ENCODE measurements around the gene SHISA7. TPM values are rescaled to one million over a fixed set of nuclear protein-coding genes. Genes with fewer than 3 reads are reported as not detected.
"Not testable (repeated sequence)": the region's sequence is repeated elsewhere in the genome, so short reads cannot be mapped to it uniquely, and the experiment has no call there.

SHISA7 gene
- total RNA-seq, 3 donors from 2014 or later (not counting 1 experiment from before 2014, with no cell fraction given) = not detected

DNA sequence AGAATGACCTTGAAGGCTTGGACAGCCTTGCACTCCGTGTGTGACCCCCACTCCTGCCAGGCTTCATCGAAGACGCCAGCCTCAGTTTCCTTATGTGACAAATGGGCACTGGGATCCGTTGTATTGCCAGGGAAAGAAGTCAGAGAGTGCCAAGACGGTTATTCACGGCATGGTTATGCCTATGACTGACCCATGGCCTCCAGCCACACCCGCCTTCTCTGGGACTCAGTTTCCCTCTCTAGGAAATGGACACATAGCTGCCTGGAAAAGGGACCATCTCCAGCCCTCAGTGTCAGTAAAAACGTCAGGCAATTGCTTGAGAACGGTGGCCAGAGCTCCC lies 34.6 kb downstream of the SHISA7 start:
- peak overlapping the region; percentile 47 for H3K4me3 ChIP-seq (ENCODE audit: low read length)
- WGBS (ENCODE audit: insufficient coverage) = 72% methylated on average over 9 of the region's 9 CpGs
- TF ChIP-seq, protein P1, sequence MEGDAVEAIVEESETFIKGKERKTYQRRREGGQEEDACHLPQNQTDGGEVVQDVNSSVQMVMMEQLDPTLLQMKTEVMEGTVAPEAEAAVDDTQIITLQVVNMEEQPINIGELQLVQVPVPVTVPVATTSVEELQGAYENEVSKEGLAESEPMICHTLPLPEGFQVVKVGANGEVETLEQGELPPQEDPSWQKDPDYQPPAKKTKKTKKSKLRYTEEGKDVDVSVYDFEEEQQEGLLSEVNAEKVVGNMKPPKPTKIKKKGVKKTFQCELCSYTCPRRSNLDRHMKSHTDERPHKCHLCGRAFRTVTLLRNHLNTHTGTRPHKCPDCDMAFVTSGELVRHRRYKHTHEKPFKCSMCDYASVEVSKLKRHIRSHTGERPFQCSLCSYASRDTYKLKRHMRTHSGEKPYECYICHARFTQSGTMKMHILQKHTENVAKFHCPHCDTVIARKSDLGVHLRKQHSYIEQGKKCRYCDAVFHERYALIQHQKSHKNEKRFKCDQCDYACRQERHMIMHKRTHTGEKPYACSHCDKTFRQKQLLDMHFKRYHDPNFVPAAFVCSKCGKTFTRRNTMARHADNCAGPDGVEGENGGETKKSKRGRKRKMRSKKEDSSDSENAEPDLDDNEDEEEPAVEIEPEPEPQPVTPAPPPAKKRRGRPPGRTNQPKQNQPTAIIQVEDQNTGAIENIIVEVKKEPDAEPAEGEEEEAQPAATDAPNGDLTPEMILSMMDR (IDR thresholded peaks at IDR 0.05) = no peak
- ATAC-seq (no peak), DNase-seq (no peak)
- peaks cover 4% of the 10 kb centered on the region for H3K9me3 ChIP-seq (ENCODE audit: control insufficient read depth, insufficient read depth, low read length)
- no peaks in the 10 kb centered on the region for H3K36me3 Mint-ChIP-seq
- H3K4me1 Mint-ChIP-seq = peaks cover 25 to 28% of the 10 kb centered on the region in 2 donors
- peak overlapping the region; percentile 99 for H3K27ac ChIP-seq (ENCODE audit: low read length)
- no peaks in the 10 kb centered on the region for H3K27me3 Mint-ChIP-seq (ENCODE audit: low read depth in 2 of 2)
- H3K27ac Mint-ChIP-seq = peak overlapping the region; percentile 99 to 100
- no peaks in the 10 kb centered on the region for H3K27me3 ChIP-seq (ENCODE audit: control insufficient read depth, insufficient read depth, low read length)
- peaks cover 9% of the 10 kb centered on the region for H3K36me3 ChIP-seq (ENCODE audit: control insufficient read depth, insufficient read depth, low read length)
- peak overlapping the region; percentile 98 for H3K4me3 Mint-ChIP-seq
- H3K4me1 ChIP-seq (ENCODE audit: control insufficient read depth, insufficient read depth, low read length) = peaks cover 24% of the 10 kb centered on the region
- intact Hi-C loops (cut with micrococcal nuclease) = loop anchor here (2.0 kb wide), 2 partner anchors 24 to 70 kb away; partner anchors contain the start of genes KMT5C, RPL28 and TMEM238
- H3K9me3 Mint-ChIP-seq = no peaks in the 10 kb centered on the region

DNA sequence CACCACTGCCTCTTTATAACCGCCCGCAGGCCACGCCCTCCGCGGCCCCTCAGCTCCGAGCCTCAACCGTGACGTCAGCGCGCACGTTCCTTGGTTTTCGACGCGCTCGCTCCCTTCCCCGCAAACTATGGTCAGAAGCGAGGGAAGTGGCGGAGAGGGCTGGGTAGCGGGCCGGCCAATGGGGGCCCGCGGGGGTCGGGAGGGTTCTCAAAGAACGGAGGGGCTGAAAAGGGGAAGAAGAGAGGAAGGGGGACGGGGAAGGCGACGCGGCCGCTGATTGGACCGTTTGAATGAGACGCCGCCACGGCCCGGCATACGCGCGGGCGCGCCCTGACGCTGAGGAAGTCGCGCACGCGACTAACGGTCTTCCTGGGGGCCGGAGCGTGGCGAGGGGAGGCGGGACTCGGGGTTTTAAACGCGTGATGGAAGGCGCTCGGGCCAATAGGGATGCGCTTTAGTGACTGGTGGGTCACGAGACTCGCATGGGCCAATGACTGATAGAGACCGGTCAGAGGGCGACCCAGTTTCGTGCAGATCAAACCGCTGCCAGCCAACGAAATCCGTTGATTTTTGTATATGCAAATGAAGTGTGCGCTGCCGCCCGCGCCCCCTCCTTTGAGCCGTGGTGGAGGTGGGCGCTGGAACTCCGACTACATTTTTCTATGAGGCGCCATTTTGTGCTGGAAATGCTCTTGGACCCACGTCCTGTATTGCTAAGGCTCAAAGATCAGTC lies 35.1 kb downstream of the SHISA7 start:
- H3K27me3 ChIP-seq (ENCODE audit: control insufficient read depth, insufficient read depth, low read length) = no peaks in the 10 kb centered on the region
- no peaks in the 10 kb centered on the region for H3K27me3 Mint-ChIP-seq (ENCODE audit: low read depth in 2 of 2)
- H3K4me3 ChIP-seq (ENCODE audit: low read length) = peak overlapping the region; percentile 57
- H3K9me3 Mint-ChIP-seq = no peaks in the 10 kb centered on the region
- under 1% methylated on average over 72 of the region's 72 CpGs for WGBS (ENCODE audit: insufficient coverage)
- peak overlapping the region; percentile 99 to 100 for H3K27ac Mint-ChIP-seq
- peaks cover 4% of the 10 kb centered on the region for H3K9me3 ChIP-seq (ENCODE audit: control insufficient read depth, insufficient read depth, low read length)
- H3K36me3 ChIP-seq (ENCODE audit: control insufficient read depth, insufficient read depth, low read length) = peaks cover 14% of the 10 kb centered on the region
- ATAC-seq (peak; percentile 85 to 93 (median 88)), DNase-seq (peak; percentile 96 to 99)
- intact Hi-C loops (cut with micrococcal nuclease) = loop anchor here (2.0 kb wide), 2 partner anchors 23 to 69 kb away; partner anchors contain the start of genes KMT5C, RPL28 and TMEM238
- H3K4me3 Mint-ChIP-seq = peak overlapping the region; percentile 98
- no peaks in the 10 kb centered on the region for H3K36me3 Mint-ChIP-seq
- peak overlapping the region; percentile 99 for H3K27ac ChIP-seq (ENCODE audit: low read length)
- peaks cover 29 to 33% of the 10 kb centered on the region in 2 donors for H3K4me1 Mint-ChIP-seq
- TF ChIP-seq, protein P1 (IDR thresholded peaks at IDR 0.05) = no peak
- peaks cover 24% of the 10 kb centered on the region for H3K4me1 ChIP-seq (ENCODE audit: control insufficient read depth, insufficient read depth, low read length)

DNA sequence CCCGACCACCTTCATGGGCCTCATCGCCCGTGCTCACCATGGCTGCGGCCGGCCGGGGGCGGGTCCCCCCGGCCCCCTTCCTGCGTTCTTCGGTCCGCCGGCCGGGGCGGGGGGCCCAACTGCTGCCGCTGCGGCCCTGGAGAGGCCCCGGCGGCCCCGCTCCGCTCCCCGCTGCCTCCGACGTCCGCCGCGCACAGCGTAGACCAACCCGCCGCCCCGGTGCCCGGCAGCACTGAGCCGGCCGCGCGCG lies 35.6 kb downstream of the SHISA7 start, which contains the start of gene UBE2S:
Gene UBE2S (minus strand): TSS at position 239 of the 250 bp plus-strand sequence. CDS start 199 bp downstream, at position 40.
- H3K36me3 Mint-ChIP-seq; H3K27me3 Mint-ChIP-seq (ENCODE audit: low read depth in 2 of 2); H3K9me3 Mint-ChIP-seq; ATAC-seq; DNase-seq; H3K27me3 ChIP-seq (ENCODE audit: control insufficient read depth, insufficient read depth, low read length); H3K9me3 ChIP-seq (ENCODE audit: control insufficient read depth, insufficient read depth, low read length); intact Hi-C loops (cut with micrococcal nuclease): not testable (repeated sequence)
- Mint-ChIP-seq H3K4me1 (peaks cover 29 to 35% of the 10 kb centered on the region in 2 donors), H3K27ac (peak within 1 kb of the TSS; percentile 99 to 100), H3K4me3 (peak within 1 kb of the TSS; percentile 98)
- WGBS (ENCODE audit: insufficient coverage) = under 1% methylated on average over 36 of the region's 36 CpGs
- Histone ChIP-seq H3K4me3 (ENCODE audit: low read length) (peak within 1 kb of the TSS; percentile 57), H3K27ac (ENCODE audit: low read length) (peak within 1 kb of the TSS; percentile 99), H3K4me1 (ENCODE audit: control insufficient read depth, insufficient read depth, low read length) (peaks cover 24% of the 10 kb centered on the region), H3K36me3 (ENCODE audit: control insufficient read depth, insufficient read depth, low read length) (peaks cover 19% of the 10 kb centered on the region)

DNA sequence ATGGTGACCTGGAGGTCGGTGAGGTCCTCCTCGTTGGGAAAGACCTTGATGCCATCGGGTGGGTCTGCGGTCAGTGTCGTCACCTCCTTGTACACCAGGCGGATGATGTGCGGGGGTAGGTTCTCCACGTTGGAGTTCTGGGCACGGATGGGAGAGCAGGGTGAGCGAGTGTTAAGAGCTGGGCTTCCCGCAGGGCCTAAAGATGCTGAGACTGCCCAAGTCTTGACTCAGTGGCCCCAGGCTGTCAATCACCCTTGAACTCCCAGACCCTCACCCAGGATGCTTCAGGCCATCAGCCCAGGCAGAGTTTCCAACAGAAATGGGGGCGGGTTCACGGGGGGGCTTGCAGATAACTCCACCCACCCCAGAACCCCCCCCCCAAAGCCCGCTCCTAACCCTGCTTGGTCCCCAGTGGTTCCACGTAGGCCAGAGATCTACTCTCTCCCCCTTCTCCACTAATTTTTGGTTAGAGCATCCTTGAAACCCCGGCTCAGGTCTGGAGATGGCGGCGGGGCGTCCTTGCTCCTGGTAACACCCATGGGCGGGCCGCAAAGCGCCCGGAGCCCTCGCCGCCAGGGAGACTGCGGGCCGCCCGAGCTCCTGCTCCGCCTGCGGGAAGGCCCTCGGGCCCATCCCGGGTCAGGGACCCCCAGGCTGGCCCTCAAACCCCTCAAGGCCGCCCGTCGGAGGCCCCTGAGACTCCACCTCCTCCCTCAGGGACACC lies 36.1 kb downstream of the SHISA7 start:
- peak in 1 of 2 donors; percentile 58 for DNase-seq
- no peak for ATAC-seq
- Mint-ChIP-seq H3K27me3 (ENCODE audit: low read depth in 2 of 2) (no peaks in the 10 kb centered on the region), H3K4me3 (peak overlapping the region; percentile 98), H3K27ac (peak overlapping the region; percentile 99 to 100), H3K4me1 (peaks cover 29 to 35% of the 10 kb centered on the region in 2 donors), H3K36me3 (no peaks in the 10 kb centered on the region), H3K9me3 (no peaks in the 10 kb centered on the region)
- Histone ChIP-seq H3K27me3 (ENCODE audit: control insufficient read depth, insufficient read depth, low read length) (no peaks in the 10 kb centered on the region), H3K27ac (ENCODE audit: low read length) (peak overlapping the region; percentile 76), H3K36me3 (ENCODE audit: control insufficient read depth, insufficient read depth, low read length) (peaks cover 24% of the 10 kb centered on the region), H3K4me3 (ENCODE audit: low read length) (peak overlapping the region; percentile 52), H3K9me3 (ENCODE audit: control insufficient read depth, insufficient read depth, low read length) (peaks cover 4% of the 10 kb centered on the region), H3K4me1 (ENCODE audit: control insufficient read depth, insufficient read depth, low read length) (peaks cover 24% of the 10 kb centered on the region)
- intact Hi-C loops (cut with micrococcal nuclease) = no loop called here
- TF ChIP-seq, protein P1 (IDR thresholded peaks at IDR 0.05) = no peak
- WGBS (ENCODE audit: insufficient coverage) = 13% methylated on average over 35 of the region's 35 CpGs

Measured in natural killer cell (primary cell).